Hypothalamus (tissue), 51 donors: ENCODE measurements around the gene KLHL2.
"Not testable (repeated sequence)": the region's sequence is repeated elsewhere in the genome, so short reads cannot be mapped to it uniquely, and the experiment has no call there.

Experiments used
- DNase-seq, 51 donors: peaks; one replicate each; lab custom pipeline; 2025; lab: John Stamatoyannopoulos, UW

KLHL2 gene

GRCh38 chr4:165229490-165230200, 22.3 kb downstream of the KLHL2 start:
- not testable (repeated sequence) for DNase-seq

GRCh38 chr4:165232623-165233433, 25.5 kb downstream of the KLHL2 start:
- DNase-seq: not testable (repeated sequence)

- DNase-seq: no peak
Measured at GRCh38 chr4:165234766-165235165, 27.4 kb downstream of the KLHL2 start.

- not testable (repeated sequence) for DNase-seq
Measured at GRCh38 chr4:165236852-165237251, 29.5 kb downstream of the KLHL2 start.

GRCh38 chr4:165238041-165238640, 30.8 kb downstream of the KLHL2 start:
- DNase-seq: not testable (repeated sequence)

GRCh38 chr4:165240761-165241160, 33.4 kb downstream of the KLHL2 start:
- DNase-seq: not testable (repeated sequence)

- not testable (repeated sequence) for DNase-seq
Measured at GRCh38 chr4:165244148-165244547, 36.8 kb downstream of the KLHL2 start.

GRCh38 chr4:165244587-165245186, 37.3 kb downstream of the KLHL2 start:
- DNase-seq: not testable (repeated sequence)

GRCh38 chr4:165248102-165248501, 40.7 kb downstream of the KLHL2 start:
- DNase-seq: no peak

GRCh38 chr4:165248904-165249303, 41.5 kb downstream of the KLHL2 start:
- not testable (repeated sequence) for DNase-seq

- not testable (repeated sequence) for DNase-seq
Measured at GRCh38 chr4:165254771-165255170, 47.4 kb downstream of the KLHL2 start.

GRCh38 chr4:165255439-165255838, 48.1 kb downstream of the KLHL2 start:
- peak in 2 of 51 donors; percentile 1 to 2 for DNase-seq

GRCh38 chr4:165256074-165256659, 48.8 kb downstream of the KLHL2 start:
- peak in 12 of 51 donors; percentile 2 to 72 (median 10) for DNase-seq

- DNase-seq: not testable (repeated sequence)
Measured at GRCh38 chr4:165259776-165260175, 52.4 kb downstream of the KLHL2 start.

GRCh38 chr4:165262306-165262705, 54.9 kb downstream of the KLHL2 start:
- not testable (repeated sequence) for DNase-seq

GRCh38 chr4:165263466-165263865, 56.1 kb downstream of the KLHL2 start:
- not testable (repeated sequence) for DNase-seq

GRCh38 chr4:165269931-165270330, 62.6 kb downstream of the KLHL2 start:
- not testable (repeated sequence) for DNase-seq

- DNase-seq: not testable (repeated sequence)
Measured at GRCh38 chr4:165273443-165273842, 66.1 kb downstream of the KLHL2 start.

GRCh38 chr4:165275357-165275756, 68.0 kb downstream of the KLHL2 start:
- not testable (repeated sequence) for DNase-seq

- not testable (repeated sequence) for DNase-seq
Measured at GRCh38 chr4:165279531-165279930, 72.2 kb downstream of the KLHL2 start.
